Measurements from ENCODE around the gene DLX2.

DLX2 gene

DNA sequence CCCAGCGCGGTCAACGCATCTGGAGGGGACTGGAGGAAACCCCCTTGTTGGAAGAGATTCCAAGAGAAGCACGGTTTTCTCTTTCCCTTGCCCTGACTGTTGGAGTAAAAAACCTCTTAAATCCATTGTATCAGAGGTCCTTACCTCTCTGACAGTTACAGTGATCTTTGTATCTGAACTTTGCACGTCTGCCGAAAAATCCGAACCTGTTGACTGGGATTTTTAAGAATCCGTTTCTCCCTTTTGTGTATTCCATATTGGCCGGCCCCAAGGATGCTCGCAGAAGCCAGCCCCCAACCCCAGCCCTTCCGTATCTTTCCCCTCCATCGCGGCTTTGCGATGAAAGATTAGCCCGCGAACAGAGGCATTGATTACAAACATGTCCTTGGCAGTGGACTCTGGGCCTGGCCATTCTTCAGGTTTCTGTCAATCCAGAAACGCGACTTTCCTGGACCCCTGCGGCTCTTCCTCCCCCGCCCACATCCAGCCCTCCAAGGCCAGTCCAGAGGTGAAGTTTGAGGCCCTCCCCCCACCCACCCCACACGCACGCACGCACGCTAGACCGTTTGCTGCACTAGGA lies 22.0 kb downstream of the DLX2 start:
- peaks cover 15% of the 10 kb centered on the region for H3K27me3 ChIP-seq (ENCODE audit: insufficient read depth, poor library complexity, severe bottlenecking)
- no peaks in the 10 kb centered on the region for H3K9me3 ChIP-seq (ENCODE audit: severe bottlenecking)
- H3K27ac ChIP-seq (ENCODE audit: poor library complexity, severe bottlenecking), result no peak overlapping the region
- no peak for DNase-seq (ENCODE audit: low spot score)
- peaks cover 4% of the 10 kb centered on the region for H3K4me1 ChIP-seq (ENCODE audit: insufficient read depth, poor library complexity, severe bottlenecking)
- no peak for TF ChIP-seq CTCF (IDR thresholded peaks at IDR 0.05; ENCODE audit: poor library complexity, severe bottlenecking)
- no peak for ATAC-seq (ENCODE audit: low read depth)
- H3K36me3 ChIP-seq (ENCODE audit: low read depth), result no peaks in the 10 kb centered on the region
- no peak overlapping the region for H3K4me3 ChIP-seq (ENCODE audit: severe bottlenecking)

DNA sequence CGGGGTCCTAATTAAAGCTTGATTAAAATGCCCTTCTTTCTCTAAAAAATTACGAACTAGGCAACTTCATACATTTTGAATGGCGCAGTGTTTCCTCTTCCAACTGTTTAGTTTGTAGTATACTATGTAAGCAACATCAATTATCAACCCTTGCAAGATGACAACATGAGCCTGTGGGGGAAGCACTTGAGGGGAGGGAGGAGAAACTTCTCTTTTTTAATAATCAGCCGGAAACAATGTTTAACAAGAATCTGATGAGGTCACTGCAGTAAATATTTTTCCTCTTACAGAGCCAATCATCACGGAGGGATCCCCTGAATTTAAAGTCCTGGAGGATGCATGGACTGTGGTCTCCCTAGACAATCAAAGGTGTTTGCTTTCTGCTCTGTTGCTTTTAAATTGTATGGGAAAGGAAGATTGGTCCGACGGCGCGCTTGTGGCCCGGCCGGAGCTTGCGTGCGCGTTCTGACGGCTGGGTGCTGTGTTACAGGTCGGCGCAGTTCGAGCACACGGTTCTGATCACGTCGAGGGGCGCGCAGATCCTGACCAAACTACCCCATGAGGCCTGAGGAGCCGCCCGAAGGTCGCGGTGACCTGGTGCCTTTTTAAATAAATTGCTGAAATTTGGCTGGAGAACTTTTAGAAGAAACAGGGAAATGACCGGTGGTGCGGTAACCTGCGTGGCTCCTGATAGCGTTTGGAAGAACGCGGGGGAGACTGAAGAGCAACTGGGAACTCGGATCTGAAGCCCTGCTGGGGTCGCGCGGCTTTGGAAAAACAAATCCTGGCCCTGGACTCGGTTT lies 22.7 kb downstream of the DLX2 start:
- no peaks in the 10 kb centered on the region for H3K36me3 ChIP-seq (ENCODE audit: low read depth)
- TF ChIP-seq CTCF (IDR thresholded peaks at IDR 0.05; ENCODE audit: poor library complexity, severe bottlenecking), result no peak
- peaks cover 4% of the 10 kb centered on the region for H3K4me1 ChIP-seq (ENCODE audit: insufficient read depth, poor library complexity, severe bottlenecking)
- peaks cover 15% of the 10 kb centered on the region for H3K27me3 ChIP-seq (ENCODE audit: insufficient read depth, poor library complexity, severe bottlenecking)
- DNase-seq (ENCODE audit: low spot score) (no peak), ATAC-seq (ENCODE audit: low read depth) (no peak)
- no peak overlapping the region for H3K4me3 ChIP-seq (ENCODE audit: severe bottlenecking)
- no peak overlapping the region for H3K27ac ChIP-seq (ENCODE audit: poor library complexity, severe bottlenecking)
- H3K9me3 ChIP-seq (ENCODE audit: severe bottlenecking), result no peaks in the 10 kb centered on the region

- TF ChIP-seq CTCF (IDR thresholded peaks at IDR 0.05; ENCODE audit: poor library complexity, severe bottlenecking), result no peak
- H3K36me3 ChIP-seq (ENCODE audit: low read depth), result no peaks in the 10 kb centered on the region; the same call in 1 of the 2 replicates
- ATAC-seq (ENCODE audit: low read depth), result no peak
- no peak for DNase-seq (ENCODE audit: low spot score)
- no peak overlapping the region for H3K4me3 ChIP-seq (ENCODE audit: severe bottlenecking)
- peaks cover 4% of the 10 kb centered on the region for H3K4me1 ChIP-seq (ENCODE audit: insufficient read depth, poor library complexity, severe bottlenecking)
- H3K27ac ChIP-seq (ENCODE audit: poor library complexity, severe bottlenecking), result no peak overlapping the region
- no peaks in the 10 kb centered on the region for H3K9me3 ChIP-seq (ENCODE audit: severe bottlenecking)
- peaks cover 15% of the 10 kb centered on the region for H3K27me3 ChIP-seq (ENCODE audit: insufficient read depth, poor library complexity, severe bottlenecking)
These were observed 23.3 kb downstream of the DLX2 start for GRCh38 chr2:172079416-172079815.

GRCh38 chr2:172074254-172074653 lies 28.4 kb downstream of the DLX2 start:
- no peak for TF ChIP-seq CTCF (IDR thresholded peaks at IDR 0.05; ENCODE audit: poor library complexity, severe bottlenecking)
- ATAC-seq (ENCODE audit: low read depth) (no peak), DNase-seq (ENCODE audit: low spot score) (no peak)
- no peak overlapping the region for H3K27ac ChIP-seq (ENCODE audit: poor library complexity, severe bottlenecking)
- H3K36me3 ChIP-seq (ENCODE audit: low read depth), result no peaks in the 10 kb centered on the region; the same call in 1 of the 2 replicates
- no peaks in the 10 kb centered on the region for H3K9me3 ChIP-seq (ENCODE audit: severe bottlenecking)
- H3K4me1 ChIP-seq (ENCODE audit: insufficient read depth, poor library complexity, severe bottlenecking), result no peaks in the 10 kb centered on the region
- H3K27me3 ChIP-seq (ENCODE audit: insufficient read depth, poor library complexity, severe bottlenecking), result no peaks in the 10 kb centered on the region
- no peak overlapping the region for H3K4me3 ChIP-seq (ENCODE audit: severe bottlenecking)

DNA sequence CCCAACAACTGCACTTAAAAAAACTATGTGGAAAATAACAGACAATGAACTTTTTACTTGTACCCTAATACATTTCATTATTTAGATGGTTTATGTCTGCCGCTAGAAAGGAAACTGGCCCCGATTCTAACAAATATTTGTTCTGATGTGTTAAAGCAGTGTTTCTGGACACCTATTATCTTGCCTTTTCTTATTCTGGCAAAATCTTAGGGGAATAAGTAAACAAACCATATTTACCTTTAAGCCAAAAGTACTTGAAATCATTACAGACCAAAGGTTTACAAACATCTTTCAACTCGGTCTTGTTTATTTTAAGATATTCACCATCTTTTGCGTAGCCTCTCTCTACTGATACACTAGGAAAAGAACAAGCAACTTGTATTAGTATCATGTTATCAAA lies 29.2 kb downstream of the DLX2 start:
- Histone ChIP-seq H3K4me3 (ENCODE audit: severe bottlenecking) (no peak overlapping the region), H3K27me3 (ENCODE audit: insufficient read depth, poor library complexity, severe bottlenecking) (no peaks in the 10 kb centered on the region), H3K27ac (ENCODE audit: poor library complexity, severe bottlenecking) (no peak overlapping the region), H3K4me1 (ENCODE audit: insufficient read depth, poor library complexity, severe bottlenecking) (no peaks in the 10 kb centered on the region), H3K9me3 (ENCODE audit: severe bottlenecking) (no peaks in the 10 kb centered on the region), H3K36me3 (ENCODE audit: low read depth) (no peaks in the 10 kb centered on the region; the same call in 1 of the 2 replicates)
- no peak for ATAC-seq (ENCODE audit: low read depth)
- no peak for DNase-seq (ENCODE audit: low spot score)
- no peak for TF ChIP-seq CTCF (IDR thresholded peaks at IDR 0.05; ENCODE audit: poor library complexity, severe bottlenecking)
